CD4-positive, CD25-positive, alpha-beta regulatory T cell (primary cell): ENCODE data around the gene F2RL2. TPM values are rescaled to one million over a fixed set of nuclear protein-coding genes. Genes with fewer than 3 reads are reported as not detected.

ENCODE experiments used
- ATAC-seq, 2 donors: fragments of 150-1000 bp; cut with Tn5 transposase; one replicate each; pipeline ENCODE4 v1.10.0; 2021; ENCODE audit warnings: low read depth in 2 of 2, moderate number of reproducible peaks in 2 of 2, moderate library complexity in 1 of 2
- DNase-seq, 3 donors: peaks; one replicate each; pipeline versions ENCODE4 v3.0.0 to v3.0.0-alpha.2; 2012 to 2022; ENCODE audit warnings: mixed read lengths in 1 of 3
- H3K27ac ChIP-seq: one replicate; pipeline ENCODE4 v1.7.0; 2013; ENCODE audit warnings: mild to moderate bottlenecking, low read length; ENCODE audit not compliant: insufficient read depth, poor library complexity, severe bottlenecking
- H3K27me3 ChIP-seq: one replicate; pipeline ENCODE4 v1.7.0; 2013; ENCODE audit warnings: low read length; ENCODE audit not compliant: control insufficient read depth, insufficient read depth
- H3K36me3 ChIP-seq: one replicate; pipeline ENCODE4 v1.7.0; 2013; ENCODE audit warnings: mild to moderate bottlenecking, low read length, moderate library complexity; ENCODE audit not compliant: control insufficient read depth, insufficient read depth
- H3K4me1 ChIP-seq: 2 replicates; pipeline ENCODE4 v1.7.0; 2013; ENCODE audit warnings: mild to moderate bottlenecking, low read length; ENCODE audit not compliant: insufficient read depth, control insufficient read depth, poor library complexity, severe bottlenecking
- H3K4me3 ChIP-seq: one replicate; pipeline ENCODE4 v1.7.0; 2013; ENCODE audit warnings: low read depth, mild to moderate bottlenecking, low read length, moderate library complexity
- H3K9me3 ChIP-seq, 2 experiments: 1 replicate in 1 of 2; 2 replicates in 1 of 2; pipeline ENCODE4 v1.7.0; 2013; ENCODE audit warnings: low read length in 2 of 2, mild to moderate bottlenecking in 1 of 2, moderate library complexity in 1 of 2; ENCODE audit not compliant: control insufficient read depth in 2 of 2
- H3K27ac Mint-ChIP-seq, 3 donors: one replicate each; pipeline ENCODE4 v1.8.0; 2020 to 2022; ENCODE audit warnings: mild to moderate bottlenecking in 3 of 3, mixed read lengths in 3 of 3, moderate library complexity in 2 of 3
- H3K27me3 Mint-ChIP-seq: one replicate; pipeline ENCODE4 v1.8.0; 2022; ENCODE audit warnings: mild to moderate bottlenecking, mixed read lengths
- H3K36me3 Mint-ChIP-seq: one replicate; pipeline ENCODE4 v1.8.0; 2020; ENCODE audit warnings: mixed read lengths
- H3K4me1 Mint-ChIP-seq, 4 donors: one replicate each; pipeline ENCODE4 v1.8.0; 2020 to 2022; ENCODE audit warnings: mixed read lengths in 4 of 4, mild to moderate bottlenecking in 1 of 4
- H3K4me3 Mint-ChIP-seq, 4 donors: one replicate each; pipeline ENCODE4 v1.8.0; 2020 to 2022; ENCODE audit warnings: mild to moderate bottlenecking in 4 of 4, mixed read lengths in 4 of 4, moderate library complexity in 3 of 4
- H3K9me3 Mint-ChIP-seq, 7 donors: one replicate each; pipeline ENCODE4 v1.8.0; 2020 to 2022; ENCODE audit warnings: mixed read lengths in 7 of 7, mild to moderate bottlenecking in 3 of 7, moderate library complexity in 2 of 7
- polyA plus RNA-seq, 4 donors: library from polyadenylated mRNA; unstranded; fragments of 300-500 nt; fragmentation: Illumina TruSeq; gene quantifications; one replicate each; pipeline ENCODE4 v1.2.3, GENCODE V29; 2021
- total RNA-seq: library from RNA; stranded (reverse); gene quantifications from one replicate; pipeline ENCODE4 v1.2.3, GENCODE V29; 2022

The F2RL2 gene
- total and polyA plus RNA-seq, 5 donors from 2014 or later: 0.77 to 1.6 (median 0.83) TPM; not detected in 1

DNA sequence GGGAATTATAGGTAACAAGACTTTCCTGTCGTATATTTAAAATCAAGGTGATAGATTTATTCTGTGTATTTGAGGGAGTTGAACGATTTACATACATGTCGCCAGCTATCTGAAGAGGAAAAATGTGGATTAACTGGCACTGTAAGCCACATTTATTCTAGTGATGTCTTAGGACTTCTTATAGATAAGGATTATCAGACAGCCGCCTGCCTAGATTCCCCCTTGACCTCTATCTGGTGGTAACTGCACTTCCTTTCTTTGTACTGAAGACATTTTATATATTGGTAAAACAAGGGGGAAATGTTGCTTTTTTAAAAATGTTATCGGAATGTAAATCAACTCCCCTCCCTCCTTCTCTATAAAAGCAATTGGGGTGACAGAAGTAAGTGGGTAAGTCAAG lies 39.3 kb upstream of the F2RL2 start:
- Histone ChIP-seq H3K27ac (no peak overlapping the region), H3K9me3 (no peaks in the 10 kb centered on the region), H3K4me3 (no peak overlapping the region), H3K36me3 (peaks cover 93% of the 10 kb centered on the region), H3K4me1 (no peaks in the 10 kb centered on the region), H3K27me3 (no peaks in the 10 kb centered on the region)
- ATAC-seq: no peak
- Mint-ChIP-seq H3K9me3 (no peaks in the 10 kb centered on the region), H3K27me3 (no peaks in the 10 kb centered on the region), H3K4me3 (no peak overlapping the region), H3K36me3 (peaks cover 73% of the 10 kb centered on the region), H3K4me1 (peaks cover 0 to 13% (median 3%) of the 10 kb centered on the region in 4 donors), H3K27ac (peak overlapping the region in 1 of 3 donors; percentile 80)
- no peak for DNase-seq

DNA sequence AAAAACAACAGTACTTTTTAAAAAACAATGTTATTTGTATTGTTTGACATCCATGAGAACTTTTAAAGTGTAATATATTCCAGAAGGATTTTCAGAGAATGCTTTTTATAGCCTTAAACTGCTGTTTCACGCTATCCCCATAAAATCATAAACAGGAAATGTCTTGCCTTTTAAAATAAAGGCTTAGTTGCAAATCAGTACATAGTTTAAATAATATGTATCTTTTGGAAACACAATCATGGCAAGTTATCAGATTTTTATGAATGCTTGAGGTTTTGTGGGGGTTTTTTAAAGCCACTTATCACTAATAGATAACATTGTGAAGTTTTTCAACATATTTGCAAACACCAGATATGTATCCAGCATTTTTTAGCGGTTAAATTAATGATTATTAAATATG lies 37.2 kb upstream of the F2RL2 start:
- DNase-seq: no peak
- H3K4me1 ChIP-seq: no peaks in the 10 kb centered on the region
- peaks cover 0 to 13% (median 3%) of the 10 kb centered on the region in 4 donors for H3K4me1 Mint-ChIP-seq
- no peaks in the 10 kb centered on the region for H3K9me3 Mint-ChIP-seq
- no peak for ATAC-seq
- no peaks in the 10 kb centered on the region for H3K27me3 ChIP-seq
- no peaks in the 10 kb centered on the region for H3K9me3 ChIP-seq
- no peaks in the 10 kb centered on the region for H3K27me3 Mint-ChIP-seq
- peaks cover 90% of the 10 kb centered on the region for H3K36me3 ChIP-seq
- no peak overlapping the region for H3K27ac Mint-ChIP-seq
- no peak overlapping the region for H3K4me3 ChIP-seq
- H3K27ac ChIP-seq: no peak overlapping the region
- H3K36me3 Mint-ChIP-seq: peaks cover 70% of the 10 kb centered on the region
- H3K4me3 Mint-ChIP-seq: no peak overlapping the region

DNA sequence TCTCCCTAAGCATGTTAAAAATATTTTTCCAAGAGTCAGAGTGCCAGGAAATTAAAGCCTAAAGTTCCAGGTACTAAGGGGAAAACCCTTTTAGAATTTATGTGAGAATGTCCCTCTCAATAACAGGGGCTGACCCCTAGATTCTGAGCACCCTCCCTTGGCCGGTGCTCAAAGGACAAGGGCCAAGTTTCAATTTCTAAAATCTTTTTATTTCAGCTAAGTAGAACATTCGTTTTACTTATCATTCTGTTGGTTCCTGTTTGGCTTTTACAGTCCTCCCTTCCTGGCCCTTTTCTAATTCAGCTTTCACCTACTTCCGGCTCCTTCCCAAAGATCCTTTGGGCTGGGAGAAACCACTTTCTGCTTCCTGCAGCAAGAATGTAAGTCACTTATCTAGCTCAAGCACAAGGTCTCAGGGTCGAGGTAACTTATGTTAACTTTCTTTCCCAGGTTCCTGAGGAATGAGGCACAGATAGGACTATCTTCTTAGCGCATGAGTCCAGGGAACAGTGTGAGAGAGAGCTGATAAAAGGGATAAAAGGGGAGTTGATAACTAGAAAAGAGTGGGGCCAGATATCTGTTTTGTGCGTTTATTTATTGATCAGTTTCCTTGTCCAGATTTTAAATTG lies 34.6 kb upstream of the F2RL2 start:
- H3K27ac Mint-ChIP-seq: peak overlapping the region in 1 of 3 donors; percentile 38

DNA sequence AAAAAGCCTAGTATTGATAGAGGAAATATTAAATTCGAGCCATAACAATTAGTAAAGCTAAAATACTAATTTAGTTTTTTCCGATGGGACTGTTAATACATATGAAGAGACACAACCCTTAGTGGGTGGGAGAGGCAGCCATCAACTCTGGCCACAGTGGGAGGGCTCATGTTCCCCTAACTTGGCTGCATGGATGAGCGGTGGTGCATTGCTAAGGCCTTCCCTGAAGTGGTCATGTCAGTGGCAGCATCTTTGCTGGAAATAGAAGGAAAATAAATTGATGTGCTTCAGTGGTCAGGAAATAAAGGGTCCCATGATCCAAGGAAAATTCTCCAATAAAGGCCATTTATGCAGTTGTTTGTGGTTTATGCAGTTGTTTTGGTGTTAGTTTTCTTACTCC lies 33.9 kb upstream of the F2RL2 start:
- Histone ChIP-seq H3K27me3 (no peaks in the 10 kb centered on the region), H3K9me3 (no peaks in the 10 kb centered on the region), H3K27ac (no peak overlapping the region), H3K4me1 (no peaks in the 10 kb centered on the region), H3K36me3 (peaks cover 93% of the 10 kb centered on the region), H3K4me3 (no peak overlapping the region)
- Mint-ChIP-seq H3K4me3 (no peak overlapping the region), H3K9me3 (peaks cover 0 to 2% (median 0%) of the 10 kb centered on the region in 7 donors), H3K36me3 (peaks cover 64% of the 10 kb centered on the region), H3K27me3 (no peaks in the 10 kb centered on the region), H3K4me1 (peaks cover 0 to 7% (median 0%) of the 10 kb centered on the region in 4 donors), H3K27ac (no peak overlapping the region)
- ATAC-seq (no peak), DNase-seq (no peak)

More for the DNA sequence above, 34.6 kb upstream of the F2RL2 start:
- Histone ChIP-seq H3K27ac (no peak overlapping the region), H3K4me1 (no peaks in the 10 kb centered on the region), H3K4me3 (no peak overlapping the region), H3K36me3 (peaks cover 93% of the 10 kb centered on the region), H3K9me3 (no peaks in the 10 kb centered on the region), H3K27me3 (no peaks in the 10 kb centered on the region)
- ATAC-seq (no peak), DNase-seq (no peak)
- peaks cover 66% of the 10 kb centered on the region for H3K36me3 Mint-ChIP-seq
- no peak overlapping the region for H3K4me3 Mint-ChIP-seq
- no peaks in the 10 kb centered on the region for H3K27me3 Mint-ChIP-seq
- H3K4me1 Mint-ChIP-seq: peaks cover 0 to 13% (median 0%) of the 10 kb centered on the region in 4 donors
- H3K9me3 Mint-ChIP-seq: peaks cover 0 to 2% (median 0%) of the 10 kb centered on the region in 7 donors

DNA sequence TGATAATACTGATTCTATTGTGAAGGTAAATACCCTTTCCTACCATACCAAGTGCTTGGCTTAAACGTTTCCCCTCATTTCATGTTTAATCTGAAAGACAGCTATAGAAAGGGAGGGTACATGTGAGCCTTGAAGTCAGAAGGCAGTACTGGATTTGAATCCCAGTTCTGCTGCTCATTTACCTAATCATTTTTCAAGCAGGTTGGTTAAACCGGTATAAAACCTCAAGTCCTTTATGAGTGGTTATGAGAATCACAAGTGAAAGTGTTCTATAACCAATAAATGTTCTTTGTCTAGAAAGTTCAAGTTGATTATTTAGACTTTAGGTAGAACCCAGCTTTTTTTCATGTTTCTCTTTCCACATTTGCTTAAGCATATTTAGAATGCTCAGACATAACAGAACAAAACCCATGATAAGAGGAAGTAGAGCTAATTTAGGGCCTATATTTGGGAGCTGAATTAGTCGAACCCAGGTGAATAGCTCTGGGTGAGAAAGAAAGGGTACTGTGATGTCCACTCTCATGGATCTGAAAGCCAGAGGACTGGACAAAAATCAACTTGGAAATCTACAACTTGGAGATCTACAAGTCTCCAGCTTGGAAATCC lies 29.7 kb upstream of the F2RL2 start:
- H3K4me1 ChIP-seq: no peaks in the 10 kb centered on the region
- Mint-ChIP-seq H3K4me3 (no peak overlapping the region), H3K27ac (no peak overlapping the region), H3K9me3 (peaks cover 0 to 14% (median 7%) of the 10 kb centered on the region in 7 donors), H3K4me1 (peaks cover 0 to 2% (median 0%) of the 10 kb centered on the region in 4 donors), H3K36me3 (peaks cover 75% of the 10 kb centered on the region), H3K27me3 (no peaks in the 10 kb centered on the region)
- peaks cover 12 to 13% of the 10 kb centered on the region in 2 experiments for H3K9me3 ChIP-seq
- DNase-seq: no peak
- no peak for ATAC-seq
- peaks cover 89% of the 10 kb centered on the region for H3K36me3 ChIP-seq
- H3K4me3 ChIP-seq: no peak overlapping the region
- no peak overlapping the region for H3K27ac ChIP-seq
- H3K27me3 ChIP-seq: no peaks in the 10 kb centered on the region

DNA sequence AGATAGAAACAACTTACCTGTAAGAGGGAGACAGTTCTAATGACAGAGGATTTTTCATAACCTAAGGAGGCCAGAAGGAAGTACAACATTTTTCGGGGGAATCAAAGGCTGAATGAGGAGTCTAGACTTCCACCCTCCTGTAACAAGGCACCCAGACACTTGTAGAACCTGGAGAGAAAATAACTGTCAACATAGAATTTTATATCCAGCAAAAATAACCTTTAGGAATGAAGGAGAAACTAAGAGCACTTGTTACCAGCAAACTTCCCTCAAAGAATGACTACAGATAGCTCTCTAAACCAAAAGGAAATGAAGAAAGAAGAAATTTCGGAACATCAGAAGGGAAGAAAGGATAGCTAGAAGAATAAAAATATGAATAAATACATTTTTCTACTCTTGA lies 25.9 kb upstream of the F2RL2 start:
- H3K27ac ChIP-seq: no peak overlapping the region
- H3K36me3 ChIP-seq: peaks cover 85% of the 10 kb centered on the region
- Mint-ChIP-seq H3K4me3 (no peak overlapping the region), H3K36me3 (peaks cover 78% of the 10 kb centered on the region), H3K4me1 (peaks cover 0 to 2% (median 0%) of the 10 kb centered on the region in 4 donors), H3K27ac (no peak overlapping the region), H3K27me3 (no peaks in the 10 kb centered on the region), H3K9me3 (peaks cover 0 to 17% (median 8%) of the 10 kb centered on the region in 7 donors)
- no peaks in the 10 kb centered on the region for H3K4me1 ChIP-seq
- DNase-seq: no peak
- H3K4me3 ChIP-seq: no peak overlapping the region
- no peak for ATAC-seq
- no peaks in the 10 kb centered on the region for H3K27me3 ChIP-seq
- peaks cover 15 to 16% of the 10 kb centered on the region in 2 experiments for H3K9me3 ChIP-seq

DNA sequence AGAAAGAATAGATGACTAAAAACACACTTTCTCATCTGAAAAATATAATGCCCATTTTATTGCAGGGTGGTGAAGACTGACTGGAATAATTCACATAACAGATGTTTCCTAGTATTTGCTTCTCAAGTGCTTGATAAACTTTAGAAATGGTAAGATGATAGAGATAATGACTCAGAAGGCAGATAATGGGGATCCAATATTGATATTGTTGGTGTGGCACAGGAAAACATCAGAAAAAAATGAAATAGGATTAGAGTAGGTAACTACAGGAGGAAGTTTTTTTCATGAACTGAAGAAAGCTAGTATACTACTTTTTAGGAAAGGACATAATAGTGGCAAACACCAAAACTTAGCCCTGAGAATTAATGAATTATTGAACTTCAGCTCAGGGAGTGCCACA lies 20.2 kb upstream of the F2RL2 start:
- Histone ChIP-seq H3K4me3 (no peak overlapping the region), H3K27me3 (no peaks in the 10 kb centered on the region), H3K4me1 (no peaks in the 10 kb centered on the region), H3K27ac (no peak overlapping the region), H3K9me3 (peaks cover 6 to 7% of the 10 kb centered on the region in 2 experiments), H3K36me3 (peaks cover 86% of the 10 kb centered on the region)
- no peak for ATAC-seq
- Mint-ChIP-seq H3K36me3 (peaks cover 74% of the 10 kb centered on the region), H3K4me3 (no peak overlapping the region), H3K9me3 (peaks cover 0 to 8% (median 2%) of the 10 kb centered on the region in 7 donors), H3K27me3 (no peaks in the 10 kb centered on the region), H3K27ac (peak overlapping the region in 1 of 3 donors; percentile 67), H3K4me1 (peaks cover 5 to 22% (median 11%) of the 10 kb centered on the region in 4 donors)
- DNase-seq: no peak
